Coronary artery (tissue), 2 donors: Measurements from ENCODE around the gene GOLGA7B.

Experiments
- DNase-seq: peaks from one replicate; pipeline ENCODE4 v3.0.0-alpha.2; 2017; ENCODE audit warnings: low spot score
- H3K27ac ChIP-seq, 2 donors: fragments of 200-600 bp; sonication (generic); one replicate each; pipeline ENCODE4 v1.5.1; 2016 to 2019
- H3K4me3 ChIP-seq: fragments of 200-600 bp; sonication (generic); 2 replicates; pipeline ENCODE4 v1.5.1; 2016; ENCODE audit warnings: mild to moderate bottlenecking, moderate library complexity
- CTCF ChIP-seq: fragments of 200-600 bp; sonication (generic); IDR thresholded peaks from one replicate; pipeline ENCODE4 v1.5.1; 2019; ENCODE audit warnings: antibody characterized with exemption

The GOLGA7B gene

GRCh38 chr10:97916586-97916985, 66.9 kb downstream of the GOLGA7B start:
- Histone ChIP-seq H3K4me3 (no peak overlapping the region), H3K27ac (no peak overlapping the region)
- no peak for TF ChIP-seq CTCF
- DNase-seq: no peak

- no peak for TF ChIP-seq CTCF
- H3K27ac ChIP-seq: no peak overlapping the region
- DNase-seq: no peak
- H3K4me3 ChIP-seq: no peak overlapping the region
Measured at GRCh38 chr10:97919012-97919411, 69.4 kb downstream of the GOLGA7B start.

- no peak for DNase-seq
- TF ChIP-seq CTCF: no peak
- H3K27ac ChIP-seq: no peak overlapping the region
- no peak overlapping the region for H3K4me3 ChIP-seq
Measured at GRCh38 chr10:97920865-97921264, 71.2 kb downstream of the GOLGA7B start.
